ENCODE data around the gene POTEF. TPM values are rescaled to one million over a fixed set of nuclear protein-coding genes. Genes with fewer than 3 reads are reported as not detected.
A peak's percentile ranks its signal among the peaks of the same experiment; 100 is the strongest.
"Not testable (repeated sequence)": the region's sequence is repeated elsewhere in the genome, so short reads cannot be mapped to it uniquely, and the experiment has no call there.

POTEF gene
- polyA plus RNA-seq, 2 of the 4 experiments (the other 2 are of a cell fraction): 0.06 TPM; not detected in 1

- no peak for TF ChIP-seq CHD2 (IDR thresholded peaks at IDR 0.05; ENCODE audit: low read length, partially characterized antibody)
- TF ChIP-seq RNF2 (IDR thresholded peaks at IDR 0.05; ENCODE audit: borderline replicate concordance, low read depth): no peak
- TF ChIP-seq FOSB (CRISPR knock-in tag; IDR thresholded peaks at IDR 0.05): no peak
- no peak for TF ChIP-seq MYC (IDR thresholded peaks at IDR 0.05; ENCODE audit: borderline replicate concordance, low read length)
- no peak for TF ChIP-seq SMC3 (IDR thresholded peaks at IDR 0.05)
- TF ChIP-seq, protein P1, sequence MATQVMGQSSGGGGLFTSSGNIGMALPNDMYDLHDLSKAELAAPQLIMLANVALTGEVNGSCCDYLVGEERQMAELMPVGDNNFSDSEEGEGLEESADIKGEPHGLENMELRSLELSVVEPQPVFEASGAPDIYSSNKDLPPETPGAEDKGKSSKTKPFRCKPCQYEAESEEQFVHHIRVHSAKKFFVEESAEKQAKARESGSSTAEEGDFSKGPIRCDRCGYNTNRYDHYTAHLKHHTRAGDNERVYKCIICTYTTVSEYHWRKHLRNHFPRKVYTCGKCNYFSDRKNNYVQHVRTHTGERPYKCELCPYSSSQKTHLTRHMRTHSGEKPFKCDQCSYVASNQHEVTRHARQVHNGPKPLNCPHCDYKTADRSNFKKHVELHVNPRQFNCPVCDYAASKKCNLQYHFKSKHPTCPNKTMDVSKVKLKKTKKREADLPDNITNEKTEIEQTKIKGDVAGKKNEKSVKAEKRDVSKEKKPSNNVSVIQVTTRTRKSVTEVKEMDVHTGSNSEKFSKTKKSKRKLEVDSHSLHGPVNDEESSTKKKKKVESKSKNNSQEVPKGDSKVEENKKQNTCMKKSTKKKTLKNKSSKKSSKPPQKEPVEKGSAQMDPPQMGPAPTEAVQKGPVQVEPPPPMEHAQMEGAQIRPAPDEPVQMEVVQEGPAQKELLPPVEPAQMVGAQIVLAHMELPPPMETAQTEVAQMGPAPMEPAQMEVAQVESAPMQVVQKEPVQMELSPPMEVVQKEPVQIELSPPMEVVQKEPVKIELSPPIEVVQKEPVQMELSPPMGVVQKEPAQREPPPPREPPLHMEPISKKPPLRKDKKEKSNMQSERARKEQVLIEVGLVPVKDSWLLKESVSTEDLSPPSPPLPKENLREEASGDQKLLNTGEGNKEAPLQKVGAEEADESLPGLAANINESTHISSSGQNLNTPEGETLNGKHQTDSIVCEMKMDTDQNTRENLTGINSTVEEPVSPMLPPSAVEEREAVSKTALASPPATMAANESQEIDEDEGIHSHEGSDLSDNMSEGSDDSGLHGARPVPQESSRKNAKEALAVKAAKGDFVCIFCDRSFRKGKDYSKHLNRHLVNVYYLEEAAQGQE (IDR thresholded peaks at IDR 0.05): no peak
- no peak for TF ChIP-seq RAD21 (conservative IDR thresholded peaks at IDR 0.05 in 1 of 2, IDR thresholded peaks at IDR 0.05 in 1 of 2)
- TF ChIP-seq RARB (CRISPR knock-in tag; IDR thresholded peaks at IDR 0.05): no peak
- TF ChIP-seq ELK1 (IDR thresholded peaks at IDR 0.05; ENCODE audit: low read depth, low read length): no peak
- TF ChIP-seq, protein P2, sequence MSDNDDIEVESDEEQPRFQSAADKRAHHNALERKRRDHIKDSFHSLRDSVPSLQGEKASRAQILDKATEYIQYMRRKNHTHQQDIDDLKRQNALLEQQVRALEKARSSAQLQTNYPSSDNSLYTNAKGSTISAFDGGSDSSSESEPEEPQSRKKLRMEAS (IDR thresholded peaks at IDR 0.05): no peak
- TF ChIP-seq ESRRA (IDR thresholded peaks at IDR 0.05; ENCODE audit: borderline replicate concordance, low read length): no peak
- TF ChIP-seq CEBPB (IDR thresholded peaks at IDR 0.05): no peak
- TF ChIP-seq, protein P3, sequence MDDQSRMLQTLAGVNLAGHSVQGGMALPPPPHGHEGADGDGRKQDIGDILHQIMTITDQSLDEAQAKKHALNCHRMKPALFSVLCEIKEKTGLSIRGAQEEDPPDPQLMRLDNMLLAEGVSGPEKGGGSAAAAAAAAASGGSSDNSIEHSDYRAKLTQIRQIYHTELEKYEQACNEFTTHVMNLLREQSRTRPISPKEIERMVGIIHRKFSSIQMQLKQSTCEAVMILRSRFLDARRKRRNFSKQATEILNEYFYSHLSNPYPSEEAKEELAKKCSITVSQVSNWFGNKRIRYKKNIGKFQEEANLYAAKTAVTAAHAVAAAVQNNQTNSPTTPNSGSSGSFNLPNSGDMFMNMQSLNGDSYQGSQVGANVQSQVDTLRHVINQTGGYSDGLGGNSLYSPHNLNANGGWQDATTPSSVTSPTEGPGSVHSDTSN (IDR thresholded peaks at IDR 0.05): no peak
- H3K4me3 ChIP-seq: no peak overlapping the region
- 97% methylated on average over 6 of the region's 6 CpGs for WGBS (ENCODE audit: missing lambda C conversion rate)
- H3K4me1 ChIP-seq: no peaks in the 10 kb centered on the region
- DNase-seq (ENCODE audit: low read depth in 1 of 2, low spot score in 1 of 2): no peak
- no peak overlapping the region for H3K4me2 ChIP-seq
- ChIA-PET POLR2A (no interaction called here), CTCF (no interaction called here)
- ATAC-seq: no peak
- no peak for FAIRE-seq
- no peak overlapping the region for H3K27ac ChIP-seq
- no peaks in the 10 kb centered on the region for H3K9me3 ChIP-seq
These were observed 31.1 kb upstream of the POTEF start for GRCh38 chr2:130160131-130160530.

DNA sequence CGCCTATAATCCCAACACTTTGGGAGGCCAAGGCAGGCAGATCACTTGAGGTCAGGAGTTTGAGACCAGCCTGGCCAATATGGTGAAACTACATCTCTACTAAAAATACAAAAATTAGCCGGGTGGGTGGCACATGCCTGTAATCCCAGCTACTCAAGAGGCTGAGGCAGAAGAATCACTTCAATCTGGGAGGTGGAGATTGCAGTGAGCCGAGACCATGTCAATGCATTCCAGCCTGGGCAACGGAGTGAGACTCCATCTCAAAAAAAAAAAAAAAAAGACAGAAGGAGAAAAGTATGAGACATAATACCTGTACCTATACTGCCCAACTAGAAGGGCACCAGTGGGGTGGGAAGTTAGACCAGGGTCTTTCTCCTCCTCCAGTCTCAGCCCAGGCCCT is 30.4 kb upstream of the POTEF start:
- H3K4me3 ChIP-seq; POLR2A ChIA-PET; FAIRE-seq; DNase-seq (ENCODE audit: low read depth in 1 of 2, low spot score in 1 of 2); ATAC-seq; H3K9me3 ChIP-seq; H3K4me2 ChIP-seq; H3K27ac ChIP-seq; CTCF ChIA-PET; H3K4me1 ChIP-seq: not testable (repeated sequence)
- WGBS (ENCODE audit: missing lambda C conversion rate): 92% methylated on average over 4 of the region's 4 CpGs

DNA sequence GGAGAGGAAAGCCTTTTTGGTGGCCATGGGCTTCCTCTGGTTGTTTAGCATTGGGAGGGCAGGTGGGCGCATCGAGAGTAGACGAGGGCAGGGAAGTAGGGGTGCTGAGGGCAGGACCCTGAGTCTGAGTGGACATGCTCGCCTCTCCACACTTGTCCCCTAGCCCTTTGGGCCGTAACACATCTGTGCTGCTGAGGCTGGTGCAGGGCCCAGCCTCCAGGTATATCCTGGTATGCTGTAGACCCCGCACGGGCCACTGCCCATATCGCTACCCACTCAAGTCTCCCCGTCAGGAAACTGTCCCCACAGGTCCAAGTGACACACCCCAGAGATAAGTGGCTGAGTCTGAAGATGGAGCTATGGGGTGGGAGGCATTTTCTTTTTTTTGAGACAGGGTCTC is 29.6 kb upstream of the POTEF start:
- WGBS (ENCODE audit: missing lambda C conversion rate): 81% methylated on average over 6 of the region's 9 CpGs
- H3K4me1 ChIP-seq: no peaks in the 10 kb centered on the region
- TF ChIP-seq CEBPB (IDR thresholded peaks at IDR 0.05) (no peak), ESRRA (IDR thresholded peaks at IDR 0.05; ENCODE audit: borderline replicate concordance, low read length) (no peak), EHMT2 (IDR thresholded peaks at IDR 0.05; ENCODE audit: low read depth) (no peak), CBX8 (IDR thresholded peaks at IDR 0.05) (no peak), ZNF302 (CRISPR knock-in tag; IDR thresholded peaks at IDR 0.05) (no peak), MYC (IDR thresholded peaks at IDR 0.05; ENCODE audit: borderline replicate concordance, low read length) (no peak)
- TF ChIP-seq, protein P4, sequence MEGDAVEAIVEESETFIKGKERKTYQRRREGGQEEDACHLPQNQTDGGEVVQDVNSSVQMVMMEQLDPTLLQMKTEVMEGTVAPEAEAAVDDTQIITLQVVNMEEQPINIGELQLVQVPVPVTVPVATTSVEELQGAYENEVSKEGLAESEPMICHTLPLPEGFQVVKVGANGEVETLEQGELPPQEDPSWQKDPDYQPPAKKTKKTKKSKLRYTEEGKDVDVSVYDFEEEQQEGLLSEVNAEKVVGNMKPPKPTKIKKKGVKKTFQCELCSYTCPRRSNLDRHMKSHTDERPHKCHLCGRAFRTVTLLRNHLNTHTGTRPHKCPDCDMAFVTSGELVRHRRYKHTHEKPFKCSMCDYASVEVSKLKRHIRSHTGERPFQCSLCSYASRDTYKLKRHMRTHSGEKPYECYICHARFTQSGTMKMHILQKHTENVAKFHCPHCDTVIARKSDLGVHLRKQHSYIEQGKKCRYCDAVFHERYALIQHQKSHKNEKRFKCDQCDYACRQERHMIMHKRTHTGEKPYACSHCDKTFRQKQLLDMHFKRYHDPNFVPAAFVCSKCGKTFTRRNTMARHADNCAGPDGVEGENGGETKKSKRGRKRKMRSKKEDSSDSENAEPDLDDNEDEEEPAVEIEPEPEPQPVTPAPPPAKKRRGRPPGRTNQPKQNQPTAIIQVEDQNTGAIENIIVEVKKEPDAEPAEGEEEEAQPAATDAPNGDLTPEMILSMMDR (IDR thresholded peaks at IDR 0.05): no peak
- H3K27ac ChIP-seq: no peak overlapping the region
- no peak for FAIRE-seq
- no peak overlapping the region for H3K4me2 ChIP-seq
- ChIA-PET CTCF (interaction anchor here (1.4 kb wide), 1 partner anchor 175 kb away, joined by 4 read pairs; no protein-coding TSS in a partner anchor), POLR2A (no interaction called here)
- no peak overlapping the region for H3K4me3 ChIP-seq
- no peaks in the 10 kb centered on the region for H3K9me3 ChIP-seq
- DNase-seq (ENCODE audit: low read depth in 1 of 2, low spot score in 1 of 2): no peak
- ATAC-seq: no peak

DNA sequence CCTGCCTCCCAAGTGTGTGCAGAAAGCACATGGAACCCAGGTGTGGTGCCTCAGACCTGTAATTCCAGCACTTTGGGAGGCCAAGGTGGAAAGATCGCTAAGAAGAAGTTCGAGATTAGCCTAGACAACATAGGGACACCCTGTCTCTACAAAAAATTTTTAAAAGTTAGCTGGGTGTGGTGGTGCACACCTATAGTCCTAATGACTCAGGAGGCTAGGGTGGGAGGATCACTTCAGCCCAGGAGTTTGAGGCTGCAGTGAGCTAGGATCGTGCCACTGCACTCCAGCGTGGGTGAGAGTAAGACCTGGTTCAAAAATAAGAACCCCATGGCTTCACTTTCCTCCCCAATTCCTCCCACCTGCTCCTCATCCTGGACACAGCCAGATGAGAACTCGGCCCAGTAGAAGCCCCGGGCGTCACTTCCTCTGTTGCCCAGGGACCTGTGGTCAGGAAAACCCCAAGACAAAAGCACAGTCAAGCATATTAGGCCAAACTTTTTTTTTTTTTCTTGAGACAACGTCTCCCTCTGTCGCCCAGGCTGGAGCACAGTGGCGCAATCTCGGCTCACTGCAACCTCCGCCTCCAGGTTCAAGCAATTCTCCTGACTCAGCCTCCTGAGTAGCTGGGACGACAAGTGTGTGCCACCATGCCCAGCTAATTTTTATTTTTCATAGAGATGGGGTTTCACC is 28.9 kb upstream of the POTEF start:
- H3K4me1 ChIP-seq; H3K4me3 ChIP-seq; POLR2A ChIA-PET; FAIRE-seq; H3K4me2 ChIP-seq; DNase-seq (ENCODE audit: low read depth in 1 of 2, low spot score in 1 of 2); H3K9me3 ChIP-seq; H3K27ac ChIP-seq; ATAC-seq: not testable (repeated sequence)
- WGBS (ENCODE audit: missing lambda C conversion rate): 90% methylated on average over 13 of the region's 13 CpGs
- CTCF ChIA-PET: interaction anchor here (1.1 to 1.4 kb wide), 2 partner anchors 17 to 175 kb away, joined by 3 to 4 read pairs; no protein-coding TSS in a partner anchor

DNA sequence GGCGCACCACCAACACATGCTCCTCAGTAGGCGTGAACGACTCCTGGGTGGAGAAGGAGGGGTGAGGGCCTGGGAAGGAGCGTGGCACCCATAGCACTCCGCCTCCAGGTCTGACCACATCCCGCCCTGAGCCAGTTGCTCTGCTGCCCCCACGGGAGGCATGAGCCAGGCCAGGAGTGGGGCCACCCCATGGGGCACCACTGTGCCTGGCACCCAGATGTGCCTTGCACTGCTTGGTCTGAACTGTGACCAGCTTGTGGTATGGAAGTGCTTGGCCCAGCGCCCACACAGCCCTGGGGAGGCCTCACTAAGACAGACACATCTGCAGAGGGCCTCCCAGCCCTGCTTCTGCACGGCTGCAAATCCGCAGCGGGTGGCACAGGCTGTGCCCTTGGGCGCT is 28.3 kb upstream of the POTEF start:
- H3K9me3 ChIP-seq; H3K4me1 ChIP-seq; H3K4me3 ChIP-seq; POLR2A ChIA-PET; H3K27ac ChIP-seq; FAIRE-seq; DNase-seq (ENCODE audit: low read depth in 1 of 2, low spot score in 1 of 2); H3K4me2 ChIP-seq: not testable (repeated sequence)
- peak in 1 of 2 experiments; percentile 4; a peak in 2 of 6 replicates for ATAC-seq
- 92% methylated on average over 8 of the region's 12 CpGs for WGBS (ENCODE audit: missing lambda C conversion rate)
- CTCF ChIA-PET: interaction anchor here (1.1 to 1.4 kb wide), 2 partner anchors 17 to 176 kb away, joined by 3 to 4 read pairs; no protein-coding TSS in a partner anchor

All from A549 (cell line).